GM18517 (cell line): ENCODE measurements around the gene BOD1.
"Not testable (repeated sequence)": the region's sequence is repeated elsewhere in the genome, so short reads cannot be mapped to it uniquely, and the experiment has no call there.

Experiments
- ATAC-seq: cut with Tn5 transposase; IDR thresholded peaks from one replicate; pipeline ENCODE4 v1.9.1; 2021; ENCODE audit warnings: mild to moderate bottlenecking, moderate library complexity; ENCODE audit not compliant: unreplicated experiment

Gene BOD1

DNA sequence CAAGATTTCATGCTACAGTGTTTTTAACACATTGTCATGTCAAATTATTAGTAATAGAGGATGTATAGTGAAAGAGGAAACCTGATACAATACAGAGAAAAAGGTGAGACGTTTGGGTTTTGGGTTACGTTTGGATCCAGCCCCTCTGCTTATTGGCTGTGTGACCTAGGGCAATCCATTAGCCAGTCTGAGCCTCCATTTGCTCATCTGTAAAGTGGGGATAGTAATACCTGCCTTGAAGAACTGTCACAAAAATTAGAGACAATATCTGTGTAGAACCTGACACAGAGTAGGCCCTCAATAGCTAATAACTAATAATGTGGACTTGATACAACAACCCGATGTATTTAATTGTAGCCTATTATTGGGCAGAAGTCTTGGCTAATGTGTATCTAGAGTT is 4.3 kb upstream of the BOD1 start:
- ATAC-seq, result no peak

DNA sequence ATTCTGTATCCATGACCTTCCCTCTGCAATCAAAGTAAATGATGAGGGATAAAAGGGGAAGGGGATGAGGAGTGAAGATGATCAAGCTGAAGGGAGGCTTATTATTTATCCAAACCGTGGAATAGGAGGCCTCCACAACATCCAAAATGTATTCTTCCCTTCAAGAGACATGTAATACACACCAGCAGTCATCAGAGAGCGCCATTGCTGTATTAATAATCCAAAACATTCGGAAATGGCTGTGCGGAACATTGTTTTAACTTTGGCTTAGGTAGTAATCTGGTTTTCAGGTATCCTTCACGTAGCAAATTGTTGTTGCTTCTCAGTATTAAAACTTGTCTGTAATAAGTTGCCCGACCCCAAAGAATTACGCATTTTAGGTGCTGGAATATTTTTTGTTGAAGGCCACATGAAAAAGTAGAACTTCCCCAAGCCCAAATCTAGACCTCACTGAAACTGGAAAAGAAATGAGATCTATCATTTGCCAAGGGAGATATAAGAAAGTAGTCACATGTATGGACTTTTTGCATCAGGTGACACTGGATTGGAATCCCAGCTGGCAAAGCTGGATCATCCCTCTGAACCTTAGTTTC is 2.6 kb upstream of the BOD1 start:
- no peak for ATAC-seq

DNA sequence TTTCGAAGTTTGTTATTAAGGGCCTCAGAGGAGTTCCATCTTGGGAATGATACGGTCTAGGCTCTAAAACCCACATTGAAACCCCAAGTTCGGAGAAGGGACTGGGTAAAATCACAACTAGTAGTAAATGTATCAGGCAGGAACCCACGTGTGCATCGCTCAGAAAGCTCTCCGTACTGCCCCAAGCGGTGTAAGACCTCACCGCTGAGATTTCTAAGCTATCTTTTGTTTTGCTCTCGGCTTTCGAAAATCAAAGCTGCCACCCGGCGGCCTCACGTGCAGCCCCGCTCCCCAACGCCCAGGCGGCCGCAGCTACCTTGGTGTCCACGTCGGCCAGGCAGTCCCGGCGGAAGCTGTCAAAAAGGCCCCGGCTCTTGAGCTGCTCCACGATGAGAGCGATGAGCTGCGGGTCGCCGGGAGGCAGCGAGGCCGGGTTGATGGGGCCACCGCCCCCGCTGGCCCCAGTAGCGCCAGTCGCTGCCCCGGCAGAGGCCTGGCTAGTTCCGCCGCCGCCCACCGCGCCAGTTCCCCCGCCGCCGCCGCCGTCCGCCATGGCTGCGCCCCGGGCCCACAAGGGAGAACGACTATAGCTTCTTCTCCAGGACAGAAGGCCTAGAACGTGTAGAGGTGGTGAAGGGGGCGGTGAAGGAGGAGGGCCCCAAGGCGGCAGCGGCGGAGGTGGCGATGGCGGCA is 420 bp downstream of the BOD1 start:
- peak; percentile 53 for ATAC-seq

DNA sequence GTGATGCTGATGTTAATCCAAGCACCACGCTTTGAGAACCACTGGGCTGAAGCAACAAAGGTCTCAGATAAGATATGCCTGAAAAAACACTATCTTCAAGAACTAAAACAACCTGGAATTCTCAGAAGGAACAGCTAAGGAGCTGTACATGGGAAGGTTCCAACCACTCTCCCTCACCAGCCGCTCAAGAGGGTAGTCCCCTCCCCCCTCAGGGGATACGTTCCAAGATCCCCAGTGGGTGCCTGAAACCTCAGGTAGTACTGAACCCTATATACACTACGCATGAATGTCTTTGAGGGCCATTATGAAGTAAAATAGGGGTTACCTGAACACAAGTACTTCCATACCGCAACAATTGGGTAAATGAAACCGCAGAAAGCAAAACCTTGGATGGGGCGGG is 1.9 kb downstream of the BOD1 start:
- no peak for ATAC-seq

DNA sequence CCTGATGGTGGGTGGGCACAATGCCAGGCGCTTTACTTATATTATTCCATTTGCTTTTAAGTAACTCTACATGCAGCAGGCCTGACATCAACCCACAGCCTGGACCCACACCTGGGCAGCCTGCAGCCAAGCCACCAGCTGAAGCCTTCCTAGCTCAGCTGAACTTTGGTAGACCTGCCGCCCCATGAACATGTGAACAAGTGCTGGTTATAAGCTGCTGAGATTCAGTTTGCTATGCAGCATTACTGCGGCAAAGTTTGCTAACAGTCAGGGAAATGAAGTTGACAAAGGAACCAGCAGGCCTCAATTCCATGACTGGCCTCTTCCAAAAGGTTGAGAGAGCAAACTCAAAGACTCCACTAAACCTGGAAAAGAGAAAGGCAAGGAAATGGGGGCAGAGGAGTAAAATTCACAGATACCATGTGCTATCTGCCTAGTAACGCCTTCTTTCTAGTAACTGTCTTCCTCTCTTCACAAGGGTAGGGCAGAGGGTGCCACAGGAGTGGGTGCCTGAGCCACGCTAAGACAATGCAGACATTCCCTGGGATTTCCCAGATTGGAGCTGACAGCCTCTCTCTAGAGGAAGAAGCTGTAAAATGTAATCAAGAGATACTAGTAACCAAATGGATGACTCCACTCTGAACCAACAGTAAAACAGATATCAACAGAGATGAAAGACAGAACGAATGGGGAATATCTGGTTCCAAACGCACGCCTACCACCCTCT is 2.9 kb downstream of the BOD1 start:
- no peak for ATAC-seq

DNA sequence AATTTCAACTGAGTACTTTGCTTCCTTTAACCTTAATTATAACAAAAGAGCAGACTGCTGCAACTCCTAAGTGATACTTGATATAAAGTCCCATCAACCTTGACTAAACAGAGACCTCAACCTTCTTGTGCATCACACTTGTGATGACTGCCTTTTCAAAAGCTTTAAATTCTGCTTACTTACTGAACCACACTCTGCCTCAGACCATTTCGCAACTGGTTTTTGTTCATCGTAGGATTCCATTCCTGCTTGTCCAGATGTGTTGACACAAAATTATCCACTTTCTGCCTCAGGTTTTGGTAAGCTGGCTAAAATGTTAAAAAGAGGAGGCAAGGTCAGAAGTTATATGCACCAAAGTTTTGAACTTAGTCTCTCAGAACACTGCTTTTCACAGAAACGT is 3.5 kb downstream of the BOD1 start:
- no peak for ATAC-seq

DNA sequence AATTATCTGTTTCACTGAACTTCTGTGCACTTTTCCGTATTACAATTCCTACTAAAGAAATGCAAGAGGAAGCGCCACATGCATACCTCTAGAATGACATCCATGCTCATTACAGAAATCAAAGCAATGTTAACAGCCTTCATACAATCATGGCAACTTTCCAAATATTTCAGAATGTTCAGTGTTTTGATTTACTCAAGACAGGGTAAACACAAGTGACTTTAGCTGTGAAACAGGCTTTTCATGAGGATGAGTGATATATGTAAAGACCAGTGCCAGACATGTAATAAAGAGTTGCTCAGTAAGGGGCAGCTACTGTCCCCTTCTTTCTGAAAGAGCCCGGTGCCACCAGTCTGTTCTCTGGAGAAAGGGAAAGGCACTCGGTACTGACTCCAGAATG is 4.7 kb downstream of the BOD1 start:
- ATAC-seq, result no peak

DNA sequence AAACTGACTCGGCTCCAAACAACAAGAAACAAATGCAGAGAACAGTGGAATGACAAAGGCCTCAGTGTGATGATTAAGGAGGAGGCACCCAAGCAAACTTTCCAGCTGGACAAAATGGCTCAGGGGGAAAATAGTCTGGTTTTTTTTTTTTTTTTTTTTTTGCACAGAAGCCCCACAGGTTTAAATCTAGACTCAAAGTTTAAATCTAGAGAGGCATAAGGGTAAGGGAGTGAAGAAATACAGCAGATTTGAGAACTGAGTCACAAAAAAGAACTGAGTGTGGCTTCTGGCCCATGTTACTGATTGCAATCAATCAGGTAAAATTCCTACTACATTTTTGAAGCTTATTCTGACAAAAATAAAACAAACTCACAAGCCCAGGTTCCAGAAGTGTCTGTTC is 12.3 kb downstream of the BOD1 start:
- ATAC-seq, result no peak

DNA sequence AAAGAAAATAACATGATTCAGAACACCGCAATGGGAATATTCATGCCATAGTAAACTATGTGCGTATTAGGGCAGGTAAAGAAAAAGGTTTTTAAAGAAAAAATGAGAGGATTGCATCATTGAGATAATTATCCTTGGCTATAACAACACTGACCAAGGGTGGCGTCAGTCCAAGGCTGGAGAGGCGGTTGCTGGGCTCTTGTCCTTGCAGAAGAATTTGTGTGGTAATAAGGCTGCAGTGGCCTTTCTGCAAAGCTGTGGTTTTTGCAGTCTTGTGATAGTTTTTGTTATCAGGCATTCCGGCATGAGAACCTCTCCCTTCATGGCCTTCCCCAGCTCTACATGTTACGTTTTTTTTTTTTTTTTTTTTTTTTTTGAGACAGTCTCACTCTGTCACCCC is 14.0 kb downstream of the BOD1 start:
- no peak for ATAC-seq

DNA sequence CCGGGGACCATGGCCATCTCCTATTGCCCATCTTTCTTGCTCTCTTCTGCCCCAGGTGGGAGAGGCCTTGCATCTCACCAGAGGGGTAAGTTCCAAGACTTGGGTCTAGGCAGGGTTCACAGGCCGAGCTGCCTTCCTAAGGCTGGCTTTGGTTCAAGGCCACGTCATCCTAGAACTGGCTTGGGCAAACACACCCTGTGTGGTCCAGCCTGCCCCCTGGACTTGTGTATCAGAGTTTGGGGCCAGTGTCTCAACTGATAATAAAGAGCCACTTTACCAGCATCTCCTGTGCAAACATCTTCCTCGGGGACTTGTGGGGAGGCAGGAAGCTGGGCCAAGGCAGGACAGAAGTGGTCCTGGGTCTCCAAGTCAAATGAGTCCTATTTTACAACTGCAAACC is 17.8 kb downstream of the BOD1 start:
- no peak for ATAC-seq

DNA sequence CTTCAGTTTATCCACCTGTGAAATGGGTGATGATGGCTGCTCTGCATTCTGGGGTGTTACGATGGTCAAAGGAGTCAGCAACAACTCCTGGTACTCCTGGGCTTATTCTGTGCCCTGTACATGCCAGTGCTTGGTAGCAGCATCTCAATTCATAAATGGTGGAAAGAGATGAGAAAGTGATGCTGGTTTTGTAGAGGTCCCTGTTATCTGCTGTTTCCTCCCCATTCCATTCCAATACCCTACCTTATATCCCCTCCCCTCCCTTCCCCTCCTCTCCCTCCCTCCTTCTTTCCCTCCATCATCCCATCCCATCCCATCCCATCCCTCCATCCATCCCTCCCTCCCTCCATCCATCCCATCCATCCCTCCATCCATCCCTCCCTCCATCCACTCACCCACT is 19.1 kb downstream of the BOD1 start:
- no peak for ATAC-seq

DNA sequence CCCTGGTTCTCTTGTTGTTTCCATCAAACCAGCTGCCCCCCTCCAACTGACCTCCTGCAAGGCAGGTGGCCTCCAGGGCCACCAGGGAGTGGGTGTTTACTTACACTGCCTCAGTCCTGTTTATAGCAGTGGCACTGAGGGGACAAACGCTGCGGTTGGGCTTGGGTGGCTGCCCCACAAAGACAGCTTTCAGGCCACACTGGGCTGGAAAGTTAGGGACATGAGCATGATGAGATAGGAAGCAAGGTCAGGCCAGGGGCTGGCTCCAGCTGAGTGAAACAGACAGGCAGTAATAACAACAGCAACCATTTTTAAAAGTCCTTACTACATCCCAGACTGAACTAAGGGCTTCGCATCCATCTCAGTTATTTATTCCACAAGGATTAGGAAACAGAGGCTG is 20.6 kb downstream of the BOD1 start:
- ATAC-seq, result no peak

DNA sequence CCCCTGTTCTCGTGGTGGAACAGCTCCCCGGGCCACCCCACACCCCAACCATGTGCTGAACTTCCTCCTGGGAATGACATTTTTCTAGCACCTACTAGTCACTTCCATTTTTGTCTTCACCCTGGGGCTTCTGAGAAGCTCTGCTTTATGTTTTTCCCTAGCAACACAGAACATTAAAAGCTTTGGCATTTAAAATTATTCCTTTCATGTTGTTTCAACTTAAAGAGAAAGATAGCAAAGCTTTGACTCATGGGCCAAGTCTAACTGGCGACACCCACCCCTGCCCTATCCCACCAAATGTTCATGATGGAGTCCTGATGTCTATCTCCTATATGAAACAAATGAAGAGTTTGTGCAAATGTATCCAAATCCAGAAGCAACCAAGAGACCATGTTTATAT is 22.4 kb downstream of the BOD1 start:
- no peak for ATAC-seq

DNA sequence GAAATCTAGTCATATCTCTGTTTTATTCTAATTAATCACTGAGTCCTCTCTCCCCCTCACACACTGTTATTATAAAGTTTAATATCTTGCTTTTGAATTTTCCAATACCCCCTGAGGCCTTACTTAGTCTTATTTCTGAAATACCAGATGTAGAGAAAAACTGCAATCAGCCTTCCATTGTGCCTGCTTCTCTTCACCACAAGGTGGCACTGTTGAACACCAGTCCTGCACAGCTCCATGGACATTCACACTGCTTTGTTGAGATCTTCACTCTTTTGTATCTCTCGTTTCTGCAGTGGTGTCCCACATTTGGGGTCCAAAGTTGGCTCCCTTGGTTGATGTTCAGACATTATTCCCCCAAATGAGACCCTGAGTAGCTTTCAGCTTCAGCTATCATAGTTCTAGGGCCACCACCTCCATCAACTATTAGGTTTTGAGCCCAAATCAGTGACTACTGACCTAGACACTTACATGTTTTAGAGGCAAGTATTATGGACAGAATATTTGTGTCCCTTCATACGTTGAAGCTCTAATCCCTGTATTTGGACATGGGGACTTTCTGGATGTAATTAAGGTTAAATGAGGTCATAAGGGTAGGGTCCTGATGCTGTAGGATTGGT is 24.3 kb downstream of the BOD1 start:
- ATAC-seq, result no peak

DNA sequence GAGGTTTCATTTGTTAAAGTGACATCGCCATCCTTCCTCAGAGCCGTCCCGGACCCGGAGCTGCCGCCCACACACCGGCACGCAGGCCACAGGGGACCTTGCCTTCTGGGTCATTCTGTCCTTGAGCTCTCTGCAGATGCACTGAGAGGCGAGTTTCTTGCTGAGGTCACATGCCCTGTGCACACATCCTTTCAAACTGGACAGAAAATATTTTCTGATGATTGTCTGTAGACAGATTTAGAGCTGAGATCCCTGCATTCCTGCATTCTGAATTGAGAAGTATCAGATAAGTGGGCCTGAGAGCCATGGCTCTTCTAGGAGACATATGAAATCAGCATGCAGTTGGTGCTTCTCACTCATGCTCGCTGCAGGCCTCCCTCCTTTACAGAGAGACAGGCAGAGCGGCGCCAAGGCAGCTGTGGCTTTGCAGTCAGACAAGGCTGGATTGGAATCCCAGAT is 25.4 kb downstream of the BOD1 start:
- no peak for ATAC-seq

DNA sequence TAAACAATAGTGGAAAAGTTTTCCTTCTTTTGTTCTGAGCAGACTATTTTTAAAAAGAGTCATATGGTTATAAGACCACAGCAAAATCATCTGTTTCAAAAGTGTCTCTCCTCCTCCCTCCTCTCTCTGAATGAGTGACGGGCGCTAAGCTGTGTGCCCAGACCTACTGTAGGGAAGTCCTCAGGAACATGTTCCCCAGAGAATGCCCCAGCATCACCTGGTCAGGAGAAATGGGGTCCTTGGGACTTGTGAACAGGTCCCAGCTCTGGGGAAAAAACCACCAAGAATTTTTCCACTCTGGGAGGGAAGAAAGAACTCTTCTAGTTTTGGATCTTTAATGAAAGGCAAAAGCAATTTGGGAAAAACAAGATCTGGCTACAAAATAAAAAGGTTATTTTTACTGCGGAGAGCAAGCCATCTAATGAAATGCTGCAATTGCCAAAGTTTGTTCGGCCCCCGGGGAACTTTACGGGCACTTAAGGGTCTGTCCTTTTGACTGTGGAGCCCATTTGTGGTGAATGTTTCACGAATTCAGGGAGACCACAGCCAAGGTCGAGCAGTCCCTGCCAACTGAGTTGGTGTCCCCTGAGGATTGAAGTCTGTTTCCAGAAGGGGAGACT is 25.9 kb downstream of the BOD1 start:
- no peak for ATAC-seq

DNA sequence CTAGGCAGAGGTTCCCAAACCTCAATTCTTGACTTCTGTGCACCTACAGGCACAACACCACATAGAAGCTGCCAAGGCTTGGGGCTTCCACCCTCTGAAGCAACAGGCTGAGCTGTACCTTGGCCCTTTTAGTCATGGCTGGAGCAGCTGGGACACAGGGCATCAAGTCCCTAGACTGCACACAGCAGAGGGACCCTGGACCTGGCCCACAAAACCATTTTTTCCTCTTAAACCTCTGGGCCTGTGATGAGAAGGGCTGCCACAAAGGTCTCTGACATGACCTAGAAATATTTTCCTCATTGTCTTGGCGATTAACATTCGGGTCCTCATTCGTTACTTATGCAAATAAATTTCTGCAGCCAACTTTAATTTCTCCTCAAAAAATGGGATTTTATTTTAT is 30.3 kb downstream of the BOD1 start:
- not testable (repeated sequence) for ATAC-seq

DNA sequence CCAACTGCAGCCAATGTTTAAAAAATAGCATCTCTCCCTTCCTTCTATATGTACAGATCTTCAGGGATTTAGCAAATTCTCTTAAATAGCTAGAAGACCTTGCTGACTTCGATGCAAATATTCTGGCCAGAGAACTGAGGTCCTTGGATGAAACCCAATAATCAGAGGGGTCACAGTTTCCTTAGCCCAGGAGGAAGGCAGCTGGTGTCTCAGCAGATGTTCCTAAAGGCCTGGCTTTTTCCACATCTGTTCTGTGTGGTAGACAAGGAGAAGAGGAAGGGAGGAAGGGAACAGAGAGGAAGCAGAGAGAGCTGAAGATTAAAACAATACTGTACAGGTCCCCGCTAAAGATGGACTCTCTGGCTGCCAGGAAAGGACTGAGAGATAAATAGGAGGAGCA is 33.1 kb downstream of the BOD1 start:
- no peak for ATAC-seq

DNA sequence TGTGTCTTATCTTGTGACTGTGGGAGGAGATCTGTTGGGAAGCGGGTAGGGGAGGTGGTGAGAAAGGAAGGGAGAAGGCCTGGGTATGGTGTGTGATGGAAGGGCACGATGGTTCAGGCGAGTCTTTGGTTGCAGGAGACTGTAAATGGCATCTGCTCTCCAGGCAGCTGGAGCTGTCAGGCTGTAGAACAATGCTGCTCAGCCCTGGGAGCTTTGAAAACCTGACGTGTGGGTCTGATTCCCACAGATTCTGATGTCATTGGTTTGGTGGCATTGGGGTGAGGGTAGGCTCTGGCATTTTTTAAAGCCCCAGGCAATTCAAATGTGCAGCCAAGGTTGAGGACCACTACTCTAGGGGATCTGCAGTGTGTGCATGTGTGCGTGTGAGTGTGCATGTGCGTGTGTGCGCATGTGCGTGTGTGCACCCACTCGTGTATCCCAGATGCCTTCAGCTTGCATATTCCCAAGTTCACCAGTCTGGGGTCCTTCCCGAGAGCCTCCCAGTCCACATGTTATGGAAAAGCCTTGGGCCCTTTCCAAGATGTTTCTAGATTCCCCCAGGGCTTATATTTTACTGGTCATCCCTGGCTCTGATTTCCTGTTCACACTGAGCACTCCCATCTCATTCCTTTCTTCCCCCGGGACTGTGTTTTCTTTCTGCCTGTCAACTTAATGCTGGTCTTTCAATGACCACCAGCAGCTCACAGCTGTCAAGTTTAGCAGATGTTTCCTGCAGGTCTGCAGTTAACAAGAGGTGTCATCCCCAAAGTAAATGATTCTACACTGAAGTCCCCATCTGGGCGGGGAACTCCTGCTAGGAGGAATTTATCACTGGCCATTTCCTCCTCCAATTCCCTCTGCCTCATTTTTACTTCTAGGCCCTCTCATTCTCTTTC is 34.0 kb downstream of the BOD1 start:
- ATAC-seq, result no peak

DNA sequence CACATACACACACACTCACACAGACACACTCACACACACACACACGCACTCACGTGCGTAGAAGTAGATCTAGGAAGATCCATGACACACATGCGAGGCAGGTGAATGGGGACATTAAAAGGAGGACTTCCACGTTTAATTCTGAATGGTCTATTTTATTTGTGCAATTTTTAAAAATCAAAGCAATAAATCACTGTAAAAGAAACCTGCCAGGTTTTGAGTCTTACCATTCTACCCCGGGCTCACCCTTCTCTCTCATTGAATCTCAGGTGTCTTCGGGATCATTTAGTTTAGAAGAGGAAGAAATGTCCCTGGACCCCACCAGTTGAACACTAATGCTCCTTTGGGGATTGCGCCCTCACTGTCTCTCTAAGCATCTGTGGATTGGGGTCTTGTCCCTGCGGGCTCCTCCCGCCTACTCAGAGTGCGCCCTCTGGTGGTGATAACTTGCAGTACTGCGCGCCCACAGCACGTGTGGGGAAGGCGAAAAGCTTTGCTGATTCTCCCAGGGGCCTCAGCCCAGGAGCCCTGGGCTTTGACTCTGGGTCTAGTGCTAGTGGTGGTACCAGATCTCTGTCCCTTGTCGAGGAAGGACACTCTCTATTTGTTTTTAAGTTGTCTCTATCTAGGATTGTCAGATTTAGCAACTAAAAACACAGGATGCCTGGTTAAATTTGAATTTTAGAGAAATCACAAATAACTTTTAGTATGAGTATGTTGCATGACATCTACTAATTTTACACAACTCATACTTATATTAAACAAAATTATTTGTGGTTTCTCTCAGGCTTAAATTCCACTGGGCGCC is 34.8 kb downstream of the BOD1 start:
- ATAC-seq, result no peak
